Activated naive CD4-positive, alpha-beta T cell treated with anti-CD3 and anti-CD28 coated beads, Interleukin-2, amount 10 ng/mL, durations not matched to agents 7 days and 5 days (primary cell): Measurements from ENCODE around the gene DCAF12.

Experiments used
- CTCF ChIA-PET: fragments of 350-600 bp; sonication (Branson Sonifier 250); formaldehyde crosslinking; loops from one replicate; lab custom pipeline; 2021; ENCODE audit warnings: antibody characterized with exemption; lab: Charles Lee
- DNase-seq: peaks from one replicate; pipeline ENCODE4 v3.0.0-alpha.2; 2020
- H3K27ac Mint-ChIP-seq: one replicate; pipeline ENCODE4 v1.8.0; 2021; ENCODE audit warnings: mild to moderate bottlenecking, moderate library complexity, mixed read lengths
- H3K27me3 Mint-ChIP-seq: one replicate; pipeline ENCODE4 v1.8.0; 2021; ENCODE audit warnings: mild to moderate bottlenecking, mixed read lengths
- H3K36me3 Mint-ChIP-seq: one replicate; pipeline ENCODE4 v1.8.0; 2021; ENCODE audit warnings: mixed read lengths
- H3K4me1 Mint-ChIP-seq: one replicate; pipeline ENCODE4 v1.8.0; 2021; ENCODE audit warnings: mixed read lengths
- H3K4me3 Mint-ChIP-seq: one replicate; pipeline ENCODE4 v1.8.0; 2021; ENCODE audit warnings: mild to moderate bottlenecking, moderate library complexity, mixed read lengths
- H3K9me3 Mint-ChIP-seq: one replicate; pipeline ENCODE4 v1.8.0; 2021; ENCODE audit warnings: mixed read lengths

The DCAF12 gene

DNA sequence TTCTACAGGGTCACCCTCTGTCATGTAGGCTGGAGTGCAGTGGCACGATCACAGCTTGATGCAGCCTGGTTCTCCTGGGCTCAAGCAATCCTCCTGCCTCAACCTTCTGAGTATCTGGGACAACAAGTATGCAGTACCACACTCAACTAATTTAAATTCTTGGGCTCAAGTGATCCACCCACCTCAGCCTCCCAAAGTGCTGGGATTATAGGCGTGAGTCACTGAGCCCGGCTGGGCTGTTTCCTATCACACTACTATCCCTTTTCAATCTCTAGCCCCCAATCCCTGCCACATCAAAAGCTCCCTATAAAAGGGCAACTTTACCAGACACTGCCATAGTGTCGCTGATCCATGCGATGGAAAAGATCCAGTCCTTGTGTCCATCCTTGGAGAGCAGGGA lies 20.4 kb downstream of the DCAF12 start:
- H3K9me3 Mint-ChIP-seq: no peaks in the 10 kb centered on the region
- no peak for DNase-seq
- peaks cover 36% of the 10 kb centered on the region for H3K36me3 Mint-ChIP-seq
- no peaks in the 10 kb centered on the region for H3K4me1 Mint-ChIP-seq
- no peak overlapping the region for H3K4me3 Mint-ChIP-seq
- CTCF ChIA-PET: interaction anchor here (0.9 kb wide), 1 partner anchor 32 kb away, joined by 4 read pairs; no protein-coding TSS in a partner anchor
- H3K27ac Mint-ChIP-seq: no peak overlapping the region
- no peaks in the 10 kb centered on the region for H3K27me3 Mint-ChIP-seq

DNA sequence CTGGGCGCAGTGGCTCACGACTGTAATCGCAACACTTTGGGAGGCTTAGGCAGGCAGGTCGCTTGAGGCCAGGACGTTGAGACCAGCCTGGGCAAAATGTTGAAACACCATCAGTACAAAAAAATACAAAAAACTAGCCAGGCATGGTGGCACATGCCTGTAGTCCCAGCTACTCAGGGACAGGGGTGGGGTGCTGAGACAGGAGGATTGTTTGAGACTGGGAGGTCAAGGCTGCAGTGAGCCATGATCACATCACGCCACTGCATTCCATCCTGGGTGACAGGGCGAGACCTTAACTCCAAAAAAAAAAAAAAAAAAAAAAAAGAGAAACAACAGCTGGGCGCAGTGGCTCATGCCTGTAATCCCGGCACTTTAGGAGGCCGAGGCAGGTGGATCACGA lies 23.7 kb downstream of the DCAF12 start:
- peaks cover 35% of the 10 kb centered on the region for H3K36me3 Mint-ChIP-seq
- CTCF ChIA-PET: no interaction called here
- H3K4me3 Mint-ChIP-seq: no peak overlapping the region
- DNase-seq: no peak
- no peaks in the 10 kb centered on the region for H3K4me1 Mint-ChIP-seq
- no peaks in the 10 kb centered on the region for H3K27me3 Mint-ChIP-seq
- no peak overlapping the region for H3K27ac Mint-ChIP-seq
- H3K9me3 Mint-ChIP-seq: no peaks in the 10 kb centered on the region

DNA sequence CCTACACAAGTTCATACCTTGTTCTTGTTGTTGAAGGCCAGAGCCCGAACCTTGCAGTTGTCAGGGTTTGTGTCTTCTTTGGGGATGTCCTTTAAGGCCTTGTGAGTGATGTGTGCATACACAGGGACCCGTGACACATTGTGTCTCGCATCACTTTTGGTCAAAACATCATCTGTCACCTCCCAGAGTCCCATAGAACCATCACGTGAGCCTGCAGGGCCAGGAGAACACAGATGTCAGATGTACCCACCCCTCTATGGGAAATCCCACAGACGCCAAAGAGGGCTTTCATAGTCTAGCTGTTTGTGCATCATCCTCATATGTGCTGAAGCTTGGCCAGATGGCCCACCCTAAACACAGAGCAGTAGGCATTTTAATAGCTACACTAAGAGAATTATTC lies 28.2 kb downstream of the DCAF12 start:
- Mint-ChIP-seq H3K27me3 (no peaks in the 10 kb centered on the region), H3K9me3 (no peaks in the 10 kb centered on the region), H3K27ac (no peak overlapping the region), H3K4me3 (no peak overlapping the region), H3K36me3 (peaks cover 32% of the 10 kb centered on the region), H3K4me1 (no peaks in the 10 kb centered on the region)
- CTCF ChIA-PET: no interaction called here
- no peak for DNase-seq

DNA sequence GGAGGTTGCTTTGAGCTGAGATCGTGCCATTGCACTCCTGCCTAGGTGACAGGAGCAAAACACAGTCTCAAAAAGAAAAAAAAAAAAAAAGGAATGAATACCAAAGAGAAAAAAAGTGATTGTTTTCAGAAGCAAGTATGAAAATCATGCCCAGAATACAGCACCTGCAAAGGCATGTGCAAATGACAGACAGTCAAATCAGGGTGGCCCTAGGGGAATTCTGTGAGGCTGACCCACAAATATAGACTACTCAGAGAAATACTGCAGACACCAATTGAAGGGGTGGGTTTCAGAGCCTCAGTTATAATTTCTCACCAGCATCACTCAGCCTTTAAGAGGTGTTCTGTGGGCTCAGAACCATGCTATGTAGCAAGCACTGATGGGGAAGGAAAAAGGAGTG lies 28.6 kb downstream of the DCAF12 start:
- DNase-seq: no peak
- peaks cover 35% of the 10 kb centered on the region for H3K36me3 Mint-ChIP-seq
- CTCF ChIA-PET: no interaction called here
- H3K27ac Mint-ChIP-seq: no peak overlapping the region
- H3K27me3 Mint-ChIP-seq: no peaks in the 10 kb centered on the region
- H3K4me3 Mint-ChIP-seq: no peak overlapping the region
- no peaks in the 10 kb centered on the region for H3K9me3 Mint-ChIP-seq
- H3K4me1 Mint-ChIP-seq: peaks cover 2% of the 10 kb centered on the region

DNA sequence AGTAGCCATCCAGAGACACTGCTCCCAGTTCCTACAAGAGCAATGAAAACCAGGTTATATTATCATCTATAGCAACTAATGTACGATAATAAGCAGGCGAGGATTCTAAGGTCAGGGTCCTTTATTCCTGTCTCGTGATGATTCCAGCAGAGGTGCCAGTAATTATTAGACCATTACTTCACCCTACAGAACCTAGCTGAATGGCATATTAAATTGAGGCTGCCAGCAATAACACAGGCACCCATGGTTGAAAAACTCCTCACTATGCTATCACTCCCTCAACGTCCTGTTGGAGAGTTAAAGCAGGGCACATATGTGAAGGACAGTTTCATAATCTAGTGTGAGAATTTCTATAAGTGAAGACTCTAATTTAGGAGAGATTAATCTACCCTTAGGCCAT lies 29.7 kb downstream of the DCAF12 start:
- CTCF ChIA-PET: no interaction called here
- Mint-ChIP-seq H3K27me3 (no peaks in the 10 kb centered on the region), H3K9me3 (no peaks in the 10 kb centered on the region), H3K27ac (no peak overlapping the region), H3K4me1 (peaks cover 7% of the 10 kb centered on the region), H3K4me3 (no peak overlapping the region), H3K36me3 (peaks cover 36% of the 10 kb centered on the region)
- DNase-seq: no peak

DNA sequence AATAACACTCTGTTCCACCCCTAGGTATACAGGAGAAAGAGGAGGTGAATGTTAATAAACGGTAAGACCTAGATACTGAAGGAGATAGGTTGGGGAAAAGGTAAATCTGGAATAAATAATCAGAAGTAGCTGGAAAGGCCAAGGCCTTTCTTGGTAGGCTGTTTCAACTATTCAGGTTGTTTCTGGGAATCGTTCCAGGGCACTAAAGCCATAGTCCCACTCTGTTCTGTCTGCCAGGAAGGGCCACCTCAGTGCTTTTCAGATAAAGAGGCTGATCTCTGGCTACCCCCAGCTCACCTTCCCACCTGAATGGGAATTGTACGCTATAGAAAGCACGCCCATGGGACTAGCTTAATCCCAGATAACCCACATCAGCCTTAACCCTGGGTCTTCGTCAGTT lies 32.9 kb downstream of the DCAF12 start:
- no peak for DNase-seq
- Mint-ChIP-seq H3K9me3 (no peaks in the 10 kb centered on the region), H3K27me3 (no peaks in the 10 kb centered on the region), H3K27ac (no peak overlapping the region), H3K36me3 (peaks cover 57% of the 10 kb centered on the region), H3K4me3 (no peak overlapping the region), H3K4me1 (peaks cover 7% of the 10 kb centered on the region)
- CTCF ChIA-PET: no interaction called here

DNA sequence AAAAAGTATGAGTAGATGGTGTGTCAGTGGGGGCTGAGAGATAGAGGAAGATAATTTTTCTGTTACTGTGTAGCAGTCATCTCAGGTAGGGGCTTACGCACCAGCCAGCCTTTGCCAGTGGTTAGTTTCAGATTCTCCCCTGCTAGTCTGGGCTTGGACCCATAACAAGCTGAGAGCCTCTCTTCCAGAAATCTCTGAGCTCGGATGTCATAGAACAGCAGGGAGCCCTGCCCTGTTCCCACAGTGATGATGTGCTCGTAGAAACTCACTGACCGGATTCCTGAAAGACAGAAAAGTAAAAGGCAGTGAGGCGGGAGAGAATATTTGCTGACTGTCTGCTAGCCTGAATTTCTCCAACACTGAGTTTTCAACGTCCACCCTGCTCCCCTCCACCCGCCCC lies 37.2 kb downstream of the DCAF12 start:
- no peak overlapping the region for H3K27ac Mint-ChIP-seq
- H3K4me1 Mint-ChIP-seq: peaks cover 13% of the 10 kb centered on the region
- CTCF ChIA-PET: no interaction called here
- peaks cover 55% of the 10 kb centered on the region for H3K36me3 Mint-ChIP-seq
- no peak for DNase-seq
- H3K9me3 Mint-ChIP-seq: no peaks in the 10 kb centered on the region
- H3K27me3 Mint-ChIP-seq: no peaks in the 10 kb centered on the region
- no peak overlapping the region for H3K4me3 Mint-ChIP-seq

DNA sequence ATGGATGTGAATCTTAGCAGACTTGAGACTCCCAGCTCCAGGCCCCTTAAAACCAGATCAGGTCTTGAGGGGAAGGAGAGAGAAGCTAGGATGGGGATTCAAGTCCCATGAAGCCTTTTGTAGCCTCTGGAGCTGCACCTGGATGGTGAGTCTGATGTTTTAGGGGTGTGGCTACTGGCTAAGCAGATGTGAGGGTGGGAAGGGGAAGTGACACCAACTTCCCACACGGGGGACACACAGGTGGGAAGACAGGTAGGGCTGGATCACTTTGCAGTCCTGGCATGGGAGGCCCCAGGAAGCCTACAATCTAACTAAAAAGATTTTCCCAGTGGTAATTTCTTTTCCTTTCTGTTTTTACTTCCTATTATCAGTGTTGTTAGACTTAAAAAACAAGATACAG lies 39.1 kb downstream of the DCAF12 start:
- H3K27ac Mint-ChIP-seq: no peak overlapping the region
- DNase-seq: no peak
- H3K27me3 Mint-ChIP-seq: no peaks in the 10 kb centered on the region
- peaks cover 10% of the 10 kb centered on the region for H3K4me1 Mint-ChIP-seq
- H3K9me3 Mint-ChIP-seq: no peaks in the 10 kb centered on the region
- no peak overlapping the region for H3K4me3 Mint-ChIP-seq
- H3K36me3 Mint-ChIP-seq: peaks cover 45% of the 10 kb centered on the region
- CTCF ChIA-PET: interaction anchor here (0.6 to 1.9 kb wide), 2 partner anchors 13 to 99 kb away, joined by 5 to 7 read pairs; no protein-coding TSS in a partner anchor

DNA sequence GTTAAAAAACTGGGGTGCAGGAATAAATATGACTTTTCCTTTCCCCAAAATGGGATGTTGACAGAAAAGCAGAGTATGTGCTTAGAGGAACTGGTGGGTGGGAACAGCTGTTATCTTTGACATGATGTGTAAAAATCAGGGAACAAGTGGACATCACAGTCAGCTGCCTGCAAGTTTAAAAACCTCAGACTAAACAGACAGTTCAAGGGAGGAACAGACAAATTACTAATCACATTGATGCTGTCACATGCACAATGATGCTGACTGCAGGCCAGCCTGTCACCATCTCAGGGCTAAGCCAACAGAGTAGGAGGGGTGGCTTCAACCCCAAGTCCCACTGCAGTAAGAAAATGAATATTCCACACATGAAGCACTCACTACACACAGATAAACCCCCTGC lies 39.6 kb downstream of the DCAF12 start:
- Mint-ChIP-seq H3K9me3 (no peaks in the 10 kb centered on the region), H3K36me3 (peaks cover 42% of the 10 kb centered on the region), H3K27me3 (no peaks in the 10 kb centered on the region), H3K4me1 (peaks cover 7% of the 10 kb centered on the region), H3K27ac (no peak overlapping the region), H3K4me3 (no peak overlapping the region)
- CTCF ChIA-PET: interaction anchor here (0.6 kb wide), 1 partner anchor 14 kb away, joined by 3 read pairs; no protein-coding TSS in a partner anchor
- DNase-seq: no peak

DNA sequence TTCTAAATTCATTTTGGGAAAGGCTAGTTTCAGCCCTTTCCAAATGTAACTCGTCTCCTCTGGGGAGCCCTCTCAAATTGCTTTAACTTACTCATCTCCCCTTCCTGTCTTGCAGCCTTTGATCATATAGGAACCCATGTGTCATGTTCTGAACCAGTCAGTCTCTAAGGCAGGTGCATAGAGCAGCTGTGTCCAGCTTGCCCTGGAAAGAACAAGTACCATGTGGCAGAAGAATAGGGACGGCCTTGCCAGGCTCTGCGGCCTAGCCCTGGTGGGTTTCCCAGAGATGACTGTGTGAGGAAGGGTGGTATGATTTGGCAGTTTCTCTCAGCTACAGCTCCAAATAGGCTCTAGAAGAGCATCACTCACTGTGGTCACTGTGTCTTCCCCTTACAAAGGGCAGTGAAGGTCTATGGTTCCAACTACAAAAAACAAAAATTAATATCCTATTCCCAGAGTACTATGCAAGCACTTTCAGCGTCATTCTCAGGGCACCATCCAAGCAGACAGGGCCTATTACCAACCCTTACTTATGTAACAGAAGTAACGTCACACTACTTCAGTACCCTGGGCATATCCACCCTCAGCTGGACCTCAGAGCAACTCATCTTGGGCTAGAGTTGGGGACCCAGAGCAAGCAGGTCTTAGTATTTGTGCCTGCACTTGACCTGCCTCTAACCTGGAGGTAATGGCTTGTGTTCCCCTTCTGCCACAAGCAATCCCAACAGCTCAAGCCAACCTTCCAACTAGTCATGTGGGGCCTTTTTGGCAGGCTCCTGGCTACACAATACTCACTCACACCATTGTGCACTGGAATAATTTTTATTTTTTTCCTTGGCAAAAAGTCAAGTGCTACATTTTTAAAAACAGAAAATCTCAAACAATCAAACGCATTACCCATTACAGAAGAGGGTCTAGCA lies 40.7 kb downstream of the DCAF12 start:
- Mint-ChIP-seq H3K9me3 (no peaks in the 10 kb centered on the region), H3K36me3 (peaks cover 33% of the 10 kb centered on the region), H3K4me3 (no peak overlapping the region), H3K4me1 (peaks cover 6% of the 10 kb centered on the region), H3K27ac (no peak overlapping the region), H3K27me3 (no peaks in the 10 kb centered on the region)
- no peak for DNase-seq
- CTCF ChIA-PET: interaction anchor here (0.7 kb wide), 1 partner anchor 11 kb away, joined by 3 read pairs; no protein-coding TSS in a partner anchor

DNA sequence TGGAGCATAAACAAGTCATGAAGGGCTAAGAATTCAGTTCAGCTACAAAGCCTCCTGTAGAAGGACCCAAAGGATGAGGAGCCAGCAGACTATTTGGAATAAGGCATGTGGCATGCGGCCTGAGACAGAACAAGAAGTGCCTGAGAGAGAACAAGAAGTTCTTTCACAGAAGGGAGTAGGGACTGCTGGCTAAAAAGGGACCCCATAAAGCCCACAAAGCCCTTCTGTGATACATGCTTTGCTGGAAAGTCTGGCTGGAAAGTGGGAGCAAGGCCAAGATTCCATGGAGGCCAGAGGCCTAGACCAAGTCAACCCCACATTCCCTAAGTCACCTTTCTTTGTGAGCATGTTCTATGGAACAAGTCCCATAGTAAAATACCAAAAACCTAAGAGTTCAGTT lies 41.9 kb downstream of the DCAF12 start:
- Mint-ChIP-seq H3K4me3 (no peak overlapping the region), H3K9me3 (no peaks in the 10 kb centered on the region), H3K27me3 (no peaks in the 10 kb centered on the region), H3K4me1 (peaks cover 6% of the 10 kb centered on the region), H3K36me3 (peaks cover 23% of the 10 kb centered on the region), H3K27ac (no peak overlapping the region)
- CTCF ChIA-PET: interaction anchor here (0.6 kb wide), 1 partner anchor 66 kb away, joined by 3 read pairs; no protein-coding TSS in a partner anchor
- no peak for DNase-seq

DNA sequence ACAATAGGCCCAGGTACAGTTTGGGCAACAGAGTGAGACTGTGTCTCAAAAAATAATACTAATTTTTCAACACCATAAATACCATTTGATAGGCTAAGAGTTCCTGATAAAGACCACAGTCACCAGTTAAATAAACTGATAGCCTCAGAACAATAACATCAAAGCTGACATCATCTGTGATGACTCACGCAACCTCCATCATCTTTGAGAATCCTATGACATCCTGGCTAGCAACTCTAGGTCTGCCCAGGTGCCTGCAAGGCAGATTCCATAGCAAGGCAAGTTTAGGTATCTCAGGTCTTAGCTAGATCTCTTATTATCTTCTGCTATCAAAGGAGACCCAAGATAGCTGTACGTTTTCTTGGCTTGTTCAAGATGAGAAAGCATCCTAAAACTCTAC lies 47.3 kb downstream of the DCAF12 start:
- no peak for DNase-seq
- CTCF ChIA-PET: interaction anchor here (1.0 kb wide), 2 partner anchors 10 to 154 kb away, joined by 3 read pairs; no protein-coding TSS in a partner anchor

DNA sequence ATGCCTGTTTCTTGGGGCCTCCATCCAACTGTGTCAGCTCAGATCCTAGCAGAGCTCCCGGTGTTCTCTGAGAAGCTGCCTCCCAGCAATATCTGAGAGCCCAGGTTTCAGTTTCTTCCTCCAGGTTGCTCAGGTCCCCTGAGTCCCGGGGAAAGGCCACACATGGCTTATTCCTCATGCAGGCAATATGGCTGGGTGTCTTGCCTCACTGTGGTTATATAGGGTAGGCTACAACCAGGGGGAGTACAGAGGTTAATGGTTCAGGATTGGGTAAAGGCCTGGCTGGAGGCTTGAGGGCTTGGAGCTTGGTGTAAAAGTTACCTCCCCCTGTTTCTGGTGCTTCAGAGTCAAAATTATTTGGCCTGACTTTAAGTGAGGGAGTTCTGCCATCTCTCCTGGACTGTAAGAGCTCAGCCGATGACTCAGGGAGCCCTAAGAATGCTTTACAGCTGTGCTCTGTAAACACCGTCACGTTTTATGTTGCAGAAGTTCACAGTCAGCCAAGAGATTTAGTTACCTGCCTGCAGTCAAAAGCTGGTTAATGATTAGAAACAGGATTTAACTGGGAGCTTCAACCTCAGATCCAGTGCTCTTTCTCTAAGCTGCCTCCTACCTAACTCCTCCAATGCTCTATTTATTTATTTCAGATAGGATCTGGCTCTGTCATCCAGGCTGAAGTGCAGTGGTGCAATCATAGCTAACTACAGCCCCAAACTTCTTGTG lies 53.5 kb downstream of the DCAF12 start:
- DNase-seq: no peak
- CTCF ChIA-PET: interaction anchor here (0.6 to 4.6 kb wide), 18 partner anchors 13 to 449 kb away, joined by 3 to 35 read pairs (median 3); partner anchors contain the start of gene UBAP2
- H3K4me1 Mint-ChIP-seq: peaks cover 10% of the 10 kb centered on the region
- no peaks in the 10 kb centered on the region for H3K36me3 Mint-ChIP-seq
- H3K27me3 Mint-ChIP-seq: no peaks in the 10 kb centered on the region
- H3K4me3 Mint-ChIP-seq: no peak overlapping the region
- H3K9me3 Mint-ChIP-seq: no peaks in the 10 kb centered on the region
- H3K27ac Mint-ChIP-seq: no peak overlapping the region

More for the DNA sequence above, 47.3 kb downstream of the DCAF12 start:
- Mint-ChIP-seq H3K4me1 (no peaks in the 10 kb centered on the region), H3K4me3 (no peak overlapping the region), H3K27ac (no peak overlapping the region), H3K36me3 (no peaks in the 10 kb centered on the region), H3K9me3 (no peaks in the 10 kb centered on the region), H3K27me3 (no peaks in the 10 kb centered on the region)

DNA sequence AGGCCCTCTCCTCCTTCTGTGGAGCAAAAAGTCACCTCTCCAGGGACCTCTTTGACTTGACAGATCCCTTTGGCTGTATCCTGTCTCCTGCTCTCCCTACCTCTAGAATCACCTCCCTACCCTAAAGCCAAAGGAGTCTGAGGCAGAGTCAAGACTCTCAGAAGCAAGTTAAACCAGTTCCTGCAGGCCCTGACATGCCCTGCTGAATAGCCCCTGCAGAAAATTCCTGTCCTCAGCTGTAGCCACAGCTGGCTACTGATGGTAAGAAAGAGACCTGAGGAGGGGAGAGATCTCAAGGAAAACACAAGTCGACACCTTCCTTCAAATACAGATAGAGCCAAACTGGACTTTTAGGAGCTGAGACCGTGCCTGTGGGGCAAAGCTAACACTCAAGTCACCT lies 54.1 kb downstream of the DCAF12 start:
- no peaks in the 10 kb centered on the region for H3K27me3 Mint-ChIP-seq
- H3K36me3 Mint-ChIP-seq: no peaks in the 10 kb centered on the region
- no peak overlapping the region for H3K4me3 Mint-ChIP-seq
- no peak for DNase-seq
- H3K27ac Mint-ChIP-seq: no peak overlapping the region
- H3K4me1 Mint-ChIP-seq: peaks cover 12% of the 10 kb centered on the region
- H3K9me3 Mint-ChIP-seq: no peaks in the 10 kb centered on the region
- CTCF ChIA-PET: interaction anchor here (1.0 to 4.6 kb wide), 8 partner anchors 12 to 259 kb away, joined by 3 to 35 read pairs (median 10); no protein-coding TSS in a partner anchor
